HL-60 (cell line): Measurements from ENCODE around the gene NYNRIN.

Experiments used
- DNase-seq, 2 experiments: peaks; one replicate each; pipeline ENCODE4 v3.0.0-alpha.2; 2010 to 2020; ENCODE audit warnings: low read depth in 1 of 2, low spot score in 1 of 2
- H3K27ac ChIP-seq: fragments of 250-450 bp; sonication (Bioruptor Pico); replicated peaks from 2 replicates; pipeline ENCODE4 v1.5.1; 2020; ENCODE audit warnings: mild to moderate bottlenecking, moderate library complexity
- H3K27me3 ChIP-seq: fragments of 250-450 bp; sonication (Bioruptor Pico); 2 replicates; pipeline ENCODE4 v1.5.1; 2021; ENCODE audit warnings: mild to moderate bottlenecking, moderate library complexity; ENCODE audit not compliant: insufficient read depth, poor library complexity, severe bottlenecking
- H3K4me3 ChIP-seq: replicated peaks from 2 replicates; pipeline ENCODE4 v1.5.1; 2011; ENCODE audit warnings: mild to moderate bottlenecking, control low read depth, low read length; ENCODE audit not compliant: insufficient read depth
- CTCF ChIP-seq: IDR thresholded peaks from one replicate; pipeline ENCODE4 v1.5.1; 2011; ENCODE audit warnings: low read length, control low read depth, inconsistent platforms; ENCODE audit not compliant: insufficient read depth
- GABPA ChIP-seq: IDR thresholded peaks from 2 replicates; pipeline ENCODE4 v1.6.1; 2012; ENCODE audit warnings: low read depth
- POLR2AphosphoS5 ChIP-seq: IDR thresholded peaks from 2 replicates; pipeline ENCODE4 v1.6.1; 2012; ENCODE audit warnings: low read depth
- SPI1 ChIP-seq: IDR thresholded peaks from 2 replicates; pipeline ENCODE4 v1.6.1; 2012; ENCODE audit warnings: low read depth, mild to moderate bottlenecking, borderline replicate concordance
- TF ChIP-seq, protein P1 (sequence below): IDR thresholded peaks from 2 replicates; pipeline ENCODE4 v1.6.1; 2012; ENCODE audit warnings: low read depth; ENCODE audit not compliant: insufficient replicate concordance

Gene NYNRIN

GRCh38 chr14:24411443-24412389, 12.9 kb downstream of the NYNRIN start:
- no peak overlapping the region for H3K27ac ChIP-seq
- peak in 1 of 2 experiments; percentile 46 for DNase-seq
- peak; percentile 73 for TF ChIP-seq CTCF
- TF ChIP-seq SPI1 = no peak
- TF ChIP-seq GABPA = no peak
- TF ChIP-seq, protein P1, sequence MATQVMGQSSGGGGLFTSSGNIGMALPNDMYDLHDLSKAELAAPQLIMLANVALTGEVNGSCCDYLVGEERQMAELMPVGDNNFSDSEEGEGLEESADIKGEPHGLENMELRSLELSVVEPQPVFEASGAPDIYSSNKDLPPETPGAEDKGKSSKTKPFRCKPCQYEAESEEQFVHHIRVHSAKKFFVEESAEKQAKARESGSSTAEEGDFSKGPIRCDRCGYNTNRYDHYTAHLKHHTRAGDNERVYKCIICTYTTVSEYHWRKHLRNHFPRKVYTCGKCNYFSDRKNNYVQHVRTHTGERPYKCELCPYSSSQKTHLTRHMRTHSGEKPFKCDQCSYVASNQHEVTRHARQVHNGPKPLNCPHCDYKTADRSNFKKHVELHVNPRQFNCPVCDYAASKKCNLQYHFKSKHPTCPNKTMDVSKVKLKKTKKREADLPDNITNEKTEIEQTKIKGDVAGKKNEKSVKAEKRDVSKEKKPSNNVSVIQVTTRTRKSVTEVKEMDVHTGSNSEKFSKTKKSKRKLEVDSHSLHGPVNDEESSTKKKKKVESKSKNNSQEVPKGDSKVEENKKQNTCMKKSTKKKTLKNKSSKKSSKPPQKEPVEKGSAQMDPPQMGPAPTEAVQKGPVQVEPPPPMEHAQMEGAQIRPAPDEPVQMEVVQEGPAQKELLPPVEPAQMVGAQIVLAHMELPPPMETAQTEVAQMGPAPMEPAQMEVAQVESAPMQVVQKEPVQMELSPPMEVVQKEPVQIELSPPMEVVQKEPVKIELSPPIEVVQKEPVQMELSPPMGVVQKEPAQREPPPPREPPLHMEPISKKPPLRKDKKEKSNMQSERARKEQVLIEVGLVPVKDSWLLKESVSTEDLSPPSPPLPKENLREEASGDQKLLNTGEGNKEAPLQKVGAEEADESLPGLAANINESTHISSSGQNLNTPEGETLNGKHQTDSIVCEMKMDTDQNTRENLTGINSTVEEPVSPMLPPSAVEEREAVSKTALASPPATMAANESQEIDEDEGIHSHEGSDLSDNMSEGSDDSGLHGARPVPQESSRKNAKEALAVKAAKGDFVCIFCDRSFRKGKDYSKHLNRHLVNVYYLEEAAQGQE = no peak
- no peak for TF ChIP-seq POLR2AphosphoS5

GRCh38 chr14:24414077-24414476, 15.3 kb downstream of the NYNRIN start:
- TF ChIP-seq SPI1 (no peak), POLR2AphosphoS5 (no peak), GABPA (no peak), CTCF (no peak)
- TF ChIP-seq, protein P1 = no peak
- no peak overlapping the region for H3K27ac ChIP-seq
- H3K27me3 ChIP-seq = no peaks in the 10 kb centered on the region
- H3K4me3 ChIP-seq = no peak overlapping the region
- no peak for DNase-seq

More at GRCh38 chr14:24411443-24412389, 12.9 kb downstream of the NYNRIN start:
- H3K4me3 ChIP-seq = no peak overlapping the region
- no peaks in the 10 kb centered on the region for H3K27me3 ChIP-seq

DNA sequence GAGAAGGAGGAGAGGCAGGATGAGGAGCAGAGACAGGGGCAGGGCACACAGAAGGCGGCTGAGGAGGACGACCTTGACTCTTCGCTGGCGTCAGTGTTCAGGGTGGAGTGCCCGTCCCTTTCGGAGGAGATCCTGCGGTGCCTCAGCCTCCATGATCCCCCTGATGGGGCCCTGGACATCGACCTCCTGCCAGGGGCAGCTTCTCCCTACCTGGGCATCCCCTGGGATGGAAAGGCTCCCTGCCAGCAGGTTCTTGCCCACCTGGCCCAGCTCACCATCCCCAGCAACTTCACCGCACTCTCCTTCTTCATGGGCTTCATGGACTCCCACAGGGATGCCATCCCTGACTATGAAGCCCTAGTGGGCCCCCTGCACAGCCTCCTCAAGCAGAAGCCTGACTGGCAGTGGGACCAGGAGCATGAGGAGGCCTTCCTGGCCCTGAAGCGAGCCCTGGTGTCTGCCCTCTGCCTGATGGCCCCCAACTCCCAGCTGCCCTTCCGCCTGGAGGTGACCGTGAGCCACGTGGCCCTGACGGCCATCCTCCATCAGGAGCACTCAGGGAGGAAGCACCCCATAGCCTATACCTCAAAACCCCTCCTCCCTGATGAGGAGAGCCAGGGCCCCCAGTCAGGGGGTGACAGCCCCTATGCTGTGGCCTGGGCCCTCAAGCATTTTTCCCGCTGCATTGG, 16.1 kb downstream of the NYNRIN start:
- Histone ChIP-seq H3K27me3 (no peaks in the 10 kb centered on the region), H3K27ac (no peak overlapping the region), H3K4me3 (no peak overlapping the region)
- TF ChIP-seq, protein P1 = no peak
- TF ChIP-seq SPI1 (no peak), POLR2AphosphoS5 (no peak), CTCF (no peak), GABPA (no peak)
- no peak for DNase-seq
